ENCODE results near the gene WDFY3.

- TF ChIP-seq CTCF (optimal IDR thresholded peaks at IDR 0.05 in 1 of 3, IDR thresholded peaks at IDR 0.05 in 1 of 3, conservative IDR thresholded peaks at IDR 0.05 in 1 of 3; ENCODE audit: extremely low read depth in 1 of 3, insufficient read depth in 2 of 3, low read length in 3 of 3) = no peak
- TF ChIP-seq EZH2 (IDR thresholded peaks at IDR 0.05; ENCODE audit: low read length) = no peak
These were observed 73.5 kb downstream of the WDFY3 start for GRCh38 chr4:84892950-84893349.
